CMK (cell line): ENCODE data around the gene SRA1.
A peak's percentile ranks its signal among the peaks of the same experiment; 100 is the strongest.

ENCODE experiments used
- DNase-seq: peaks from one replicate; pipeline ENCODE4 v3.0.0-alpha.2; 2010; ENCODE audit warnings: low read depth

SRA1 gene

DNA sequence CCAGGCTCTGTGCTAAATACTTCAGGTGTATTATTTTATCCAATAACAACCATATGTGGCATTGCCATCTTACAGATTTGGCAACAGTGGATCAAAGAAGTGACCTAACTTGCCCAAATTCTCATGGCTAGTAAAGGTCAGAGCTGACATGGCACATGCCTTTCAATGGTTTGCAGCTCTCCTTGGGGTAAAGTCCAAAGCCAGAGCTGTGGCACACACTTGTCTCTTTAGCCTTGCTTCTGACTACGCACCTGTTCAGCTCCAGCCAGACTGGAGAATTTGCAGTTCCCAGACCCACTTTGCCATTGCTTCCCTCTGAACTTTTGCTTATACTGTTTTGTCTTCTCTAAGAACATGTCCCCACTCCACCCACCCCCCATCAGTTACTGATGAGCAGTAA is 13.2 kb upstream of the SRA1 start:
- DNase-seq, result no peak

DNA sequence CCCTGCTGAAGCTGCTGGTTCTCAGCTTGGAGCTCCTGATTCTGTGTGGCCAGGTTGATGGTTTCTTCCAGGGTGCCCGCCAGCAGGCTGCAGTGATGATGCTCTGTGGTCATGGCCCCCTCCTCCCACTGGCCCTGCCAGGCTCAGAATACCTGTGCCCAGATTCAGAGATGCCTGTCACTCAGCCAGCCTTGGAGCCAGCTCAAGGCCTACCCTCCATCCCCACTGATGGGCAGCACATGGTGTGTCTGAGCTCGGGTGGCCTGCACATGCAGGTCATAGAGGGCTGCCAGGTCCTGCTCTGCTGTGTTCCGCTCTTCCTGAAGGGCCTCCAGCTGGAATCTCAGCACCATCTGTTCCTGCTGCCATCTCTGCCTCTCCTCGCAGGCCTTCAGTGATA is 12.8 kb upstream of the SRA1 start:
- DNase-seq, result no peak

DNA sequence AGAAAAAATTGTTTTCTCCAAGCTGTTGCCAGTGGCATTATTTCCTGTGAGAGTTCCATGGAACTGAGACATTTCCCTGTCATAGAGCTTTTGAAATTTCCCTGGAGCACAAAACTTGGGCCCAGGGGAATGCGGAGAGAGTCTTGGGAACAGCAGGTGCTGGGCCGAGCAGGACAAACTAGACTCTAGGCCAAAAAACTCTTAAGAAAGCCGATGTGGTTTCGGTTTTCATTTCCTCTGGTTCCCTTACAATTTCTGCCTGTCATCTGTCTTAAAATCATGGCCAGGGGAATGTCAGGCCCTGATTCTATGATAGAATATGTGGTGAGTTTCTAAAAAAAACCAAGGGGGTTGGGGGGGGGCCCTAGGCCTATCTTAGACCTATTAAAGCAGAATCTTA is 11.9 kb upstream of the SRA1 start:
- DNase-seq, result no peak

DNA sequence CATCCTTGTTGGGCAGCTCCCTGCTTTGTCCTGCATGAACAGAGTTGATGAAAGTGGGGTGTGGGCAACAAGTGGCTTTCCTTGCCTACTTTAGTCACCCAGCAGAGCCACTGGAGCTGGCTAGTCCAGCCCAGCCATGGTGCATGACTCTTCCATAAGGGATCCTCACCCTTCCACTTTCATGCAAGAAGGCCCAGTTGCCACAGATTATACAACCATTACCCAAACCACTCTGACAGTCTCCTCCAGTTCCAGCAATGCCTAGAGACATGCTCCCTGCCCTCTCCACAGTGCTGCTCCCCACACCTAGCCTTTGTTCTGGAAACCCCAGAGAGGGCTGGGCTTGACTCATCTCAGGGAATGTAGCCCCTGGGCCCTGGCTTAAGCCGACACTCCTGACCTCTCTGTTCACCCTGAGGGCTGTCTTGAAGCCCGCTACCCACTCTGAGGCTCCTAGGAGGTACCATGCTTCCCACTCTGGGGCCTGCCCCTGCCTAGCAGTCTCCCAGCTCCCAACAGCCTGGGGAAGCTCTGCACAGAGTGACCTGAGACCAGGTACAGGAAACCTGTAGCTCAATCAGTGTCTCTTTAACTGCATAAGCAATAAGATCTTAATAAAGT is 11.3 kb upstream of the SRA1 start:
- DNase-seq, result no peak

DNA sequence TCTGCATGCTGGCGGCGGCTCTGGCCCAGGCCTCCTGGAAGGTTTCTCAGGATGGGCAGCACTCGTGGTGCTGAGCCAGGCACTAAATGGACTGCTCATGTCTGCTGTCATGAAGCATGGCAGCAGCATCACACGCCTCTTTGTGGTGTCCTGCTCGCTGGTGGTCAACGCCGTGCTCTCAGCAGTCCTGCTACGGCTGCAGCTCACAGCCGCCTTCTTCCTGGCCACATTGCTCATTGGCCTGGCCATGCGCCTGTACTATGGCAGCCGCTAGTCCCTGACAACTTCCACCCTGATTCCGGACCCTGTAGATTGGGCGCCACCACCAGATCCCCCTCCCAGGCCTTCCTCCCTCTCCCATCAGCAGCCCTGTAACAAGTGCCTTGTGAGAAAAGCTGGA is 10.6 kb upstream of the SRA1 start:
- no peak for DNase-seq

DNA sequence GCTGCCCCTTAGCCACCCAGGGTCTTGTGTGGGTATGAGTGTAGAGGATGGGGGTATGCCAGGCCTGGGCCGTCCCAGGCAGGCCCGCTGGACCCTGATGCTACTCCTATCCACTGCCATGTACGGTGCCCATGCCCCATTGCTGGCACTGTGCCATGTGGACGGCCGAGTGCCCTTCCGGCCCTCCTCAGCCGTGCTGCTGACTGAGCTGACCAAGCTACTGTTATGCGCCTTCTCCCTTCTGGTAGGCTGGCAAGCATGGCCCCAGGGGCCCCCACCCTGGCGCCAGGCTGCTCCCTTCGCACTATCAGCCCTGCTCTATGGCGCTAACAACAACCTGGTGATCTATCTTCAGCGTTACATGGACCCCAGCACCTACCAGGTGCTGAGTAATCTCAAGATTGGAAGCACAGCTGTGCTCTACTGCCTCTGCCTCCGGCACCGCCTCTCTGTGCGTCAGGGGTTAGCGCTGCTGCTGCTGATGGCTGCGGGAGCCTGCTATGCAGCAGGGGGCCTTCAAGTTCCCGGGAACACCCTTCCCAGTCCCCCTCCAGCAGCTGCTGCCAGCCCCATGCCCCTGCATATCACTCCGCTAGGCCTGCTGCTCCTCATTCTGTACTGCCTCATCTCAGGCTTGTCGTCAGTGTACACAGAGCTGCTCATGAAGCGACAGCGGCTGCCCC is 10.0 kb upstream of the SRA1 start:
- DNase-seq, result no peak

DNA sequence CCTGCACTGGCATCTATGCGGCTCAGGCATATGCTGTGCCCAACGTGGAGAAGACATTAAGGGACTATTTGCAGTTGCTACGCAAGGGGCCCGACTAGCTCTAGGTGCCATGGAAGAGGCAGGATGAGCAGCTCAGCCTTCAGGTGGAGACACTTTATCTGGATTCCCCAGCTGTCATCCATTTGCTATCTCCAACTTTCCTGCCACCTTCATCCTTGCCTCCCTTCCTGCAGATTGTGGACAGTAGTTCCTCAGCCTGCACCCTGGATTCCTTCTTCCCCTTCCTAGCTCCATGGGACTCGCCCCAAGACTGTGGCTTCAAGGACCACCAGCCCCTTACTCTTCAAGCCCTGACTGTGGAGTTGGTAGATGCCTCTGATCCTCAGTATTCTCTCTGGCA is 9.4 kb upstream of the SRA1 start:
- no peak for DNase-seq

DNA sequence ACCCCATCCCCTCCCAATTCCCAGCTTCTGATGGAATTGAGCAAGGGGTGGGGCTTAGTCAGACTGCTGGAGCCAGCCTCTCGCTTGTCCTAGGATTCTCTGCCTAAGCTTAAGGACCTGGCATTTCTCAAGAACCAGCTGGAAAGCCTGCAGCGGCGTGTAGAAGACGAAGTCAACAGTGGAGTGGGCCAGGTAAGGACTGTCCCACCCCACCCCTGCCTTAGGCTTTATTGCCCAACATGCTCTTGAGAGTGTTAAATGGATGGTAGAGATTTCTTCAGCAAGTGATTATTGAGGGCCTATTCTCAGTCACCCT is 8.5 kb upstream of the SRA1 start:
- no peak for DNase-seq

DNA sequence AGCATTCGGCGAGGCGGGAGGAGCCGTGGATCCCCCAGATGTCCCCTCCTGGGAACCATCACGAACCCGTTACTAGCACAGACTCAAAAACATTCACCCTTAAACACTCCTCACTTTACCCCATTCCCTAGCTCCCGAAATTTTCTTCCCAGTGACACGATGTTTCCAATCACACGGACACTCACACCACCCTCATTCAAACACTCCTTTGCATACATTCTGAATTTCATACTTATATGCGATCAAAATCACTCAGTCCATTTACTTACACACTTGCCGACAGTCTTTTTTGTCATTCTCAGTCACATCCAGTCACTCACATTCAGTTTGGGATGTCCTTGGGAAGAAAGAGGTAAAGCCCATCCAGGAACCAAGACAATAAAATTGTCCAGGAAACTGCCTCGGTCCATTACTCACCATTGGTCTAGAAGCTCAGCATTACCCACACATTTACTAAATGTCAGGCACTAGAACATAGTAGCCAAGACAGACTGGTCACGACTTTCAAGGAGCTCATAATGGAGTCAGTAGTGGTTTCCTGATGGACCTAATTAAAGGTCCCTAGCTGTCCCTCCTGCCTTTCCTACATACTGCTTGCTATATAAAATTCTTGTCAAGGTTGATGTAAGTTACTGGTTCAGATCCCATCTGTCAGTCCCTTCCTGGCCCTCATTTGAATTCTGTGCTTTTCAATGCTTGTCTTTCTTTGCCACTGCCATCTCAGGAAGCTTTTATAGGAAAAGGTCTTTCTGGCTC is 7.9 kb upstream of the SRA1 start:
- no peak for DNase-seq

DNA sequence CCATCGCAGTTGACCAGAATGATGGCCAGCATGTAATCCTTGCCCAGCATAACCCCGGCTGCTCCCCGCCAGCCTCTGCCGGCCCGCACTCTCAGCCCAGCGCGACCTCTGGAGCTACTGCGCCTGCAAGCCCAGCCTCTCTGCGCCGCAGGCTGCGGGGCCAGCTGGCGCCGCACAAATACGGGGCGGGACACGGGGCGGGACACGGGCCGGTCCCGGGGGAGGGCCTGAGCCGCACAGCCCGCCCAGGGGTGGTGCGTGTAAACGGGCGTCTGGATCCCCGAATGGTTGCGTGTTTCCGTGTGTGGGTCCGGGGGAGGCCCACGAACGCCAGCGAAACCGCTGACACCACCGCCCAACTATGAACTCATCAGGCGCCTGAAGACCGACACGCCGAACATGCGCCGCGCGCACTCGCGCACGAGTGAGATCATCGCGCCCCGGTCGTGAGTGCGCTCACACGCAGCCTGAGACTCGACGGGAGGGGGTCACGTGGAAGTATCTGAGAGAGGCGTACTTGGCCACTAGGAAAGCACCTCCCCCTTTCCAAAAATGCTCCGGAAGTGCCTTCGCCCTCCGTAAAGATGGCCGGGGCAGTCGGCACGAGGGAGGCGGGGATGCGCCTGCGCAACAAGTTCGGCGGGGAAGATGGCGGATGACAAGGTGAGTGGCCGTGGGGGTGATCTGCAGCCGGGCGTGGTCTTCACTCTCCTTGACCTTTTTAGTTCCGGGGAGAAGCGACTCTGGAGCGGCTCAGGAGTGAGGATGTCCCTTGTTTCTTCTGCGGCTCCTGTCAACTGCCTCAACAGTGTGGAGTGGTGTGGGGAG is 7.1 kb upstream of the SRA1 start, which contains the start of the genes APBB3 and SLC35A4:
TSS of gene APBB3 (minus strand) at position 403 of the 828 bp plus-strand sequence. CDS start at position 50, 353 bp downstream.
TSS of gene SLC35A4 (plus strand) at position 633 of the 828 bp plus-strand sequence. CDS start 2,342 bp downstream, outside the sequence.
- peak; percentile 93 for DNase-seq

DNA sequence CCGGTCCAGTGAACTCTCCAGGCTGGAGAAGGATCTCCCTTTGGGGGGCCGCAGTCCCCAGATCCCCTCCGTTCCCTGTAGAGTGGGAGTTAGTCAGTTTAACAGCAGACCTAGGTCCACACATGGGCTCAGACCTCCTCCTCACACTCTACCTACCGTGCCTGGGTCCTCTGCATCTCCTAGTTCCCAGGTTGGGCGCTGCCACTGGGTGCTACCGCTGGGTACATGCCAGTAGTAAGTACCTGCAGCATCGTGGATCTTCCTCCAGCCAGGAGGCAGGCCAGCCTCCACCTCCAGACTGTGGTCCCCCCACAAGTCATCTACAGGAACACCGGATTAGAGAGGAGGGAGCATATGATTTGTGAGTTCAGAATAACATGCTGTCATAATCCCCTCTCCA is 6.3 kb upstream of the SRA1 start:
- DNase-seq, result no peak

DNA sequence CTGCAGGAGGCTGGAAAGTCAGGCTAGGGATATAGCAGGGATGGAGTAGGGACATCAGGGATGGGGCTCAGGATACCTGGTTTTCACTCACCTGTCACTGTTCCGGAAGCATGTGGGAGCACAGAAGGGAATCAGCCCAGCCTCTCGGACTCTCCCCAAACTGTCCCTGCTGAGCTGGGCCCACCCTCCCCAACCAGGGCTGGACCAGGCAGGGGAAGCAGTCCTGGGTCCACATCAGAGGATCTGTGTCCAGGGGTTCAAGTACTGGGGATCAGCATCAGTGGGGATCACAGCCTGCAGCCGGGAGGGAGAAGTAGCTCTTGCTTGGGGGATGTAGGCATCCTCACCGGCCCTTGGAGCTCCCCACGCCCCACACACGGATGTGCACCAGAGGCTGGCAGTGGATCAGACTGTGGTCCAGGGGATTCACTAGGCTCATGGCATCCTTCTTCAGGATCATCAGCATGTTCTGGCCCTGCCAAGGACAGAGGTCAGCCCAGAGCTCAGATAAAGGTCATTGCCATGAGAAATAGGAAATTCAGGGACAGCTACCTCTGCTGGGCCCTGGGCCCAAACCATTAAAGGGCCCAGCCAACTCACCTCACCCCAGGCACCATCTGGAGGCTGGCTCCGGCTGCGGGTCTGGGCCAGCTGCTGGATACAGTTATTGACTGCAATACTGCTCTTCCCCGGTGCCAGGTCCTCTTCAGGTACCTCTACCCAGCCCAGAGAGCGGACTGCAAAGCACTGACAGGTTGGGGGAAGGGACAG is 4.7 kb upstream of the SRA1 start:
- no peak for DNase-seq

DNA sequence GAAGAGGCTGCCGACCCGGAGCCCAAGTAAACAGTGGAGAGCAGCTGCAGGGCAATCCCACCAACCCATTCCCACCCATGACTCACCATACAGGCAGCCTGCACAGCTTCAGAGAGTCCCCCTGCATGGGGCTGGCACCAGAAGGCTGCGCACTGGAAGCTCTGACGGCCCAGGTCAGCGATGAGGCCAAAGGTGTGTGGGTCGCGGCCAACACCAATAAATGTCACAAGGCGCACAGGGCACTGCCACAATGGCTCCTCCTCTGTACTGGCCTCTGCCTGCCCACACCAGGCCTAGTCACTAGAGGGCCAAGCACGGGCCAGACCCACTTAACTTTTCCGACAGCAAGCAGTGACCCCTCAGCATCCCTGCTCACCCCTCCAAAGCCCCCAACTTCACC is 3.0 kb upstream of the SRA1 start:
- no peak for DNase-seq

DNA sequence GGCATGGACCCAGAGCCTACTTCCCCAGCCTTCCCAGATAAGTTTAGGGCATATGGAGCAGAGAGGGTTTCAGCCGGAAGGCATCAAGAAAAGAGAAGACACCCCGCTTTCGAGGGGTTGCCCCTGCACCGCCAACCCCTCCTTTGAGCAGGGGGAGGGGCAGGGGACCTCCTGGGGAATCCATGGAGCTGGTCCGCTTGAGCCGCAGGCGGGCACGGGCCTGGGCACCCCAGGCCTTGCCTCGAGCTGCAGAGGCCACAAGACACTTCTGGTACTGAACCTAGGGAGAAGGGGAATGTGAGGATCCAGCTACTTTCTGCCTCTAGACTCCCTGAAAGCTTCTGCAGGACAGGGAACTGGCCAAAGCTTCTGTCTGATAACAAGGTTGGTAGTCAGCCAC is 1.3 kb upstream of the SRA1 start:
- no peak for DNase-seq

DNA sequence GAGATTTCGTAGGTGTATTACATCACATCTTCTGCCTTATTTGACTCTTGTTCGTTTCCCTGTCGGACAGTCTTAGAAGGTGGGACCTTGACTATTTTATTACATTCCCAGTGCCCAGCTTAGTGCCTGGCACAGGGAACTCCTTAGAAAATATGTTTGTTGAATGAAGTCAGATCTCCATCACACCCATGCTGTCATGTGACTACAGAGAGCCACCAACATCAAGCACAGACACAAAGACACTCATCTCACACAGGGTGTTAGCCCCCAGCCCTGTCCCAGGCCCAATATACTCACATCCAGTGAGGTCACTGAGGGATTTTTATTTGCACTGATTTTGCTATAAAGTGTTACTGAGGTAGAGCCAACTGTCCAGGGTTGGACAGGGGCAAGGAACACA is 692 bp upstream of the SRA1 start:
- DNase-seq, result no peak

DNA sequence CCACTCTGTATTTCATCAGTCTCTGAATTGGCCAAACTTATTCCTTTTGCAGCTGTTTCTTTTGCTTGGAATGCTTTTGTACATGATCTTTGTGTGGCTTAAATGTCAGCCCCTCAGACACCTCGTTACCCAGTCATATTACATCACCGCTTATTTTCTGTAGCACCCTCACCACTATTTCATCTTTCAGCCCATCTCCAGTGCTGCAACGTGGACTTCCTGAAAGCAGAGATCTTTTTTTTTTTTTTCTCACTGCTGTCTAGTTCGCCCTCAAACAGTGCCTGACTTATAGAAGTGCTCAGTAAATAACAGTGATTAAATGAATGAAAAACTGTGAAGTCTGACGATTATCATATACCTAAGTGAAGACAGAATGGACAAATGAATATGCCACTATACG is 835 bp downstream of the SRA1 start:
- DNase-seq, result no peak

DNA sequence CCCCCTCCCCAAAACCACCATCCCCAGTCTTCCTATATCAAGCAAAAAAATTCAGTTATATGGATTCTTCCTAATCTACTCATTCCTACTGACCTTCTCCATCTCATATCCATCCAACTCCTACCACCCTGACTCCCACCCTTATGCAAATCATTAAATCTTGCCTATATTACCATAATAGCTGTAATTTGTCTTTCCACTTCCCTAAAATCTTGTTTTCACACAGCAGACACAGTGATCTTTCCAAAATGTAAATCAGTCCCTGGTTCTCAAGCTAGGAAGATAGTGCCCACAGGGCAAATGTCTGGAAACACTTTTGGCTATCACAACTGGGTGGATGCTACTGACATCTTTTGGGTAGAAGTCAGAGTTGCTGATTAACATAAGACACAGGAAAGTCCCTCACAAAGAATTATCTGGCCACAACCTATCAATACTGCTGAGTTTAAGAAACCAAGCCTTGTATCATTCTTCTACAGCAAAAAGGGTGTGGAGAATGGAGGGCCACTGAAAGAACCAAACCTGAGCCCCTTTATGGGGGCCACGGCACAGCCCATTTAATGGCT is 1.4 kb downstream of the SRA1 start:
- DNase-seq, result no peak

DNA sequence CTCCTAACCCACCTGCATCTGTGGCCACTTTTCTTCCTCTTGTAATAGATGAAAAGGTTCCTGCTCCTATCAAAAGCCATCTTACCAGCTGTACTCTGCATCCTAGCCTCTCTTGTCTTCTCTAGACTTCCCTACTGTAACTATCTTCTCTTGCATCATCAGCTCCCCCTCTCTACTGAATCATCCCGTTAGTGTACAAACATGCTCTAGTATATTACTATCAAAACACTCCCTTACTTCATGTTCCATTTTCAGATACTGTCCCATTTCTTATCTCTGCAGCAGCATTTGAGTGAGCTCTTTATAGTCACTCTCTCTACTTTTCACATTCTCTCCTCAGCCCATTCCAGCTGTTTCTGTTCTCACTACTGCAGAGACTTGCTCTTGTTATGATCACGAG is 2.8 kb downstream of the SRA1 start:
- no peak for DNase-seq

DNA sequence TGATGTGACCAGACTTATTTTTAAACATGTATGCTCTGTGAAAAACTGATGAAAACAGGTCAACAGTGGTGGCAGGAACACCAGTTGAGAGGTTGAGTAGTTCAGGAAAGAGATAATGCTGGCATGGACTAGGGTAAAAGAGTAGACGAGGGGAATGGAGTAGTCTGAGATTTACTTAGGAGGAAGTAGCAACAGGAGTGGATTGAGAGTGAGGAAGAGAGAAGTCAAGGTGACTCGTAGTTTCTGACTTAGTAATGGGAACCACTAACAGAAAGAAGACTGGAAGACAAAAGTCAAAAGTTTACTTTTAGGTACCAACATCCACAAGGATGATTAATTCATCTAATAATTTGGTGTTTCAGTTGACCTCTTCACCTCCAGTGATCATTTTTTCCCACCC is 3.6 kb downstream of the SRA1 start:
- DNase-seq, result no peak

DNA sequence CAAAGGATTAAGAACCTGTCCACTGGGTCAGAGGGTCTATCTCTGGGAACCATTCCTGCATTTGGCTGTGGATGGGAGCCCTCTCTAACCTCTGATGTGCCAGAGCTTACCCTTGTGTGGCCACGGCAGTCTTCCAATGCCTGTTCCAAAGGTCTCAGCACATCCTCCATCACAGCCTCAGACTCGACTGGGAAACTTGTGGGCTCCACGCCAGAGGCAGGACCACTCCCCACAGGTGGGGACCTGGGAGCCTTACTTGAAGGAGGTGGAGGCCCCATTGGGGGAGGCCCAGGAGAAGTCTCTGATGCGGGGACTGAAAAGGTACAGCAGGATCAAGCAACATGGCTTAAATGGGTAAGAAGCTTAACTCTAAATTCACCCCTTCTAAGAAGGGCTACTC is 5.4 kb downstream of the SRA1 start:
- no peak for DNase-seq
